Measurements from ENCODE around the gene MGAT5.

DNA sequence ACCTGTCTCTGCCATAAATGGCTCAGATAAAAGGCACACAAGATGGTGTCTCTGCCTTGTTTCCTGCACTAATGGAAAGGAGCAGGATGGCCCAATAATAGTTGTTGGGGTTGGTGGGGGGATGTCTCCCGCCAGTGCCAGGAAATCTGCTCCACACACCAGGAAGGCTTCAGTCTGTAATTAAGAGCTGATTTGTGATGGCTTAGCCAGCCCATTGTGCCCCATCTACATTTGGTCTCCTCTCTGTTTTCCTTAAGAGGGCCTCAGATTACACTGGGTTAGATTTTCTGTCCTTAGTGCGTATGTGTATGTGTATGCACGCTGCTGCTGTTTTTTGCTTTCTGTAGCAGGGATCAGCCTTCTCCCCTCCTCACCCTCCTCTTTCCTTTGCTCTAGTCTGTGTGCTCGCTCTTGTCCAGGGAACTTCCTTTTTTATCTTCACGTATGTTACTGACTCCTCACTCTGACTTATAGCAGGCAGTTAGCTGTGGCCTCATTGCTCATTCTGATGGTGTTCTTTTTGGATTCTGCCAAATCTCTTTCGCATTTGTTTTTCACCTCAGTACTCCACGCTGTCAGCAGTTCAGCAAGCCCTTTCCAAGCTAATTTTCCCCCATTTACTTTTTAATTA lies 33.4 kb upstream of the MGAT5 start:
- TF ChIP-seq, protein P1, sequence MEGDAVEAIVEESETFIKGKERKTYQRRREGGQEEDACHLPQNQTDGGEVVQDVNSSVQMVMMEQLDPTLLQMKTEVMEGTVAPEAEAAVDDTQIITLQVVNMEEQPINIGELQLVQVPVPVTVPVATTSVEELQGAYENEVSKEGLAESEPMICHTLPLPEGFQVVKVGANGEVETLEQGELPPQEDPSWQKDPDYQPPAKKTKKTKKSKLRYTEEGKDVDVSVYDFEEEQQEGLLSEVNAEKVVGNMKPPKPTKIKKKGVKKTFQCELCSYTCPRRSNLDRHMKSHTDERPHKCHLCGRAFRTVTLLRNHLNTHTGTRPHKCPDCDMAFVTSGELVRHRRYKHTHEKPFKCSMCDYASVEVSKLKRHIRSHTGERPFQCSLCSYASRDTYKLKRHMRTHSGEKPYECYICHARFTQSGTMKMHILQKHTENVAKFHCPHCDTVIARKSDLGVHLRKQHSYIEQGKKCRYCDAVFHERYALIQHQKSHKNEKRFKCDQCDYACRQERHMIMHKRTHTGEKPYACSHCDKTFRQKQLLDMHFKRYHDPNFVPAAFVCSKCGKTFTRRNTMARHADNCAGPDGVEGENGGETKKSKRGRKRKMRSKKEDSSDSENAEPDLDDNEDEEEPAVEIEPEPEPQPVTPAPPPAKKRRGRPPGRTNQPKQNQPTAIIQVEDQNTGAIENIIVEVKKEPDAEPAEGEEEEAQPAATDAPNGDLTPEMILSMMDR (IDR thresholded peaks at IDR 0.05) = no peak
- TF ChIP-seq POLR2A (IDR thresholded peaks at IDR 0.05) = no peak

All from uterus (tissue), 2 donors.